SK-N-MC (cell line): ENCODE data around the gene MARCHF4.

Experiments
- EZH2 ChIP-seq: fragments of 200-600 bp; sonication (generic); IDR thresholded peaks from one replicate; pipeline ENCODE4 v1.6.1; 2017; ENCODE audit warnings: antibody characterized with exemption
- POLR2AphosphoS5 ChIP-seq: IDR thresholded peaks from 2 replicates; pipeline ENCODE4 v1.6.1; 2012; ENCODE audit warnings: mild to moderate bottlenecking, low read depth, low read length, borderline replicate concordance

- TF ChIP-seq POLR2AphosphoS5 (no peak), EZH2 (no peak)
Observed at GRCh38 chr2:216366777-216367471, 5.4 kb downstream of the MARCHF4 start.
